Measurements from ENCODE around the gene DAZAP1.

DNA sequence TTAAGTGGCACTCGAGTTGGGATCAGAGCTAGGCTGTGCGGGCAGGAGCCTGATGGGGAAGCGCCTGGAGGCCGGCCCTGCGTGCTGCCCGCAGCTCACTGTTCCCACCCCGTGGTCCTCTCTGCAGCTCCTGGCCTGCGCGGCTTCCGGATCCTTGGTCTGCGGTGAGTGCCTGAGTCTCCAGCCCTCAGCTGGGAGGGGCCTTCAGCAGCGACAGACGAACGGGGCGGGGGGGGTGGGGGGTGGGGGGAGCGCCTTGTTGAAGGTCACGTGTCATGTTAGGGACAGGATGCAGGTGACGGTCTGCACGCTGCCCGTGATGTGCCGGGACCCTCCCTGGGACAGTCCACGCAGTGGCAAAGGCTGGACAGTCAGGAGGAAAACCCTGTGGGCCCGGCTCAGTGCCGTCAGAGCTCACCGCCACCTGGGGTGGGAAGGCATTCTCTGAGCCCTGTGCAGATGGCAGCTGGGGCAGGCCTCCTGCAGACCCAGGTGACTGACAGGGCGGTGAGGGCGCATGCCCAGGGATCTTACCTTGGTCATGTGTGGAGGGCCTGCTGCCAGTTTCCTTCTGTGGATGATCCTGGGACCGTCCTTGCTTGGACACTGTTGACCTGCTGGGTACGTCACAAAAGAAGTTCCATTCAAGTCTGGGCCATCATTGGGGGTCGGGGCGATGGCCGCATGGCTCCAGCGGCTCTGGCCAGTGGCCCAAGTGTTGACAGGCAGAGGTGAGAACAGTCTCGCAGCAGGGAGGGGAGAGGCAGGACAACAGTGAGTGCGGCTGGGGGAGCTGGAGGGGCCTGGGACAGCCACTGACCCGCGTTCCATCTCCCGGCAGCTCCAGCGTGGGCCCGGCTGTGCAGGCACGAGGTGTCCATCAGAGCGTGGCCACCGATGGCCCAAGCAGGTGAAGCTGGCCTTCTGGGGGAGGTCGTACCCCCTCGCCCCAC is 19.4 kb upstream of the DAZAP1 start:
- no peak for TF ChIP-seq EZH2 (IDR thresholded peaks at IDR 0.05; ENCODE audit: borderline replicate concordance, low read depth, low read length, poor library complexity, severe bottlenecking)
- TF ChIP-seq, protein P1, sequence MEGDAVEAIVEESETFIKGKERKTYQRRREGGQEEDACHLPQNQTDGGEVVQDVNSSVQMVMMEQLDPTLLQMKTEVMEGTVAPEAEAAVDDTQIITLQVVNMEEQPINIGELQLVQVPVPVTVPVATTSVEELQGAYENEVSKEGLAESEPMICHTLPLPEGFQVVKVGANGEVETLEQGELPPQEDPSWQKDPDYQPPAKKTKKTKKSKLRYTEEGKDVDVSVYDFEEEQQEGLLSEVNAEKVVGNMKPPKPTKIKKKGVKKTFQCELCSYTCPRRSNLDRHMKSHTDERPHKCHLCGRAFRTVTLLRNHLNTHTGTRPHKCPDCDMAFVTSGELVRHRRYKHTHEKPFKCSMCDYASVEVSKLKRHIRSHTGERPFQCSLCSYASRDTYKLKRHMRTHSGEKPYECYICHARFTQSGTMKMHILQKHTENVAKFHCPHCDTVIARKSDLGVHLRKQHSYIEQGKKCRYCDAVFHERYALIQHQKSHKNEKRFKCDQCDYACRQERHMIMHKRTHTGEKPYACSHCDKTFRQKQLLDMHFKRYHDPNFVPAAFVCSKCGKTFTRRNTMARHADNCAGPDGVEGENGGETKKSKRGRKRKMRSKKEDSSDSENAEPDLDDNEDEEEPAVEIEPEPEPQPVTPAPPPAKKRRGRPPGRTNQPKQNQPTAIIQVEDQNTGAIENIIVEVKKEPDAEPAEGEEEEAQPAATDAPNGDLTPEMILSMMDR (conservative IDR thresholded peaks at IDR 0.05; ENCODE audit: low read depth, low read length): no peak
